Keratinocyte (primary cell): ENCODE measurements around the gene MYBPH.

ENCODE experiments used
- CTCF ChIP-seq, 3 experiments: IDR thresholded peaks in 1 of 3; conservative IDR thresholded peaks in 1 of 3; optimal IDR thresholded peaks in 1 of 3; 2 replicates in 2 of 3; 3 replicates in 1 of 3; pipeline versions ENCODE3 to v1.5.1; 2011; ENCODE audit warnings: low read length in 3 of 3, mild to moderate bottlenecking in 3 of 3, moderate library complexity in 2 of 3, control low read depth in 1 of 3, inconsistent platforms in 1 of 3; ENCODE audit not compliant: insufficient read depth in 2 of 3; ENCODE audit errors: extremely low read depth in 1 of 3
- EZH2 ChIP-seq: IDR thresholded peaks from one replicate; pipeline ENCODE4 v1.6.1; 2012; ENCODE audit warnings: inconsistent platforms, mild to moderate bottlenecking, low read length, moderate library complexity

- no peak for TF ChIP-seq CTCF (optimal IDR thresholded peaks at IDR 0.05 in 1 of 3, IDR thresholded peaks at IDR 0.05 in 1 of 3, conservative IDR thresholded peaks at IDR 0.05 in 1 of 3; ENCODE audit: extremely low read depth in 1 of 3, insufficient read depth in 2 of 3, low read length in 3 of 3)
- no peak for TF ChIP-seq EZH2
Measured at GRCh38 chr1:203177470-203178039, 1.9 kb upstream of the MYBPH start.
